Measurements from ENCODE around the gene KIF18B. TPM values are rescaled to one million over a fixed set of nuclear protein-coding genes. Genes with fewer than 3 reads are reported as not detected.

Gene KIF18B
- total RNA-seq, 2 experiments from 2014 or later: 0.05 to 0.08 TPM

- intact Hi-C loops (cut with DNase I, micrococcal nuclease): no loop called here
- Mint-ChIP-seq H3K9me3 (no peaks in the 10 kb centered on the region), H3K4me3 (no peak overlapping the region), H3K4me1 (ENCODE audit: low read depth) (no peaks in the 10 kb centered on the region), H3K27ac (no peak overlapping the region), H3K27me3 (peaks cover 57% of the 10 kb centered on the region), H3K36me3 (ENCODE audit: low read depth) (no peaks in the 10 kb centered on the region)
- TF ChIP-seq CTCF (IDR thresholded peaks at IDR 0.05): no peak
- POLR2A ChIA-PET: no interaction called here
- Histone ChIP-seq H3K9me3 (ENCODE audit: control insufficient read depth in 1 of 2, insufficient read depth in 1 of 2, low read length in 2 of 2) (no peaks in the 10 kb centered on the region), H3K4me1 (ENCODE audit: insufficient read depth, low read length) (no peaks in the 10 kb centered on the region), H3K27ac (ENCODE audit: low read depth in 1 of 2, low read length in 2 of 2) (no peak overlapping the region), H3K36me3 (ENCODE audit: insufficient read depth, low read length) (no peaks in the 10 kb centered on the region), H3K4me3 (ENCODE audit: low read length) (no peak overlapping the region), H3K27me3 (ENCODE audit: control insufficient read depth in 1 of 2, insufficient read depth in 2 of 2, low read length in 2 of 2) (peaks cover 5 to 30% of the 10 kb centered on the region in 2 experiments)
- DNase-seq: no peak
- CTCF ChIA-PET: no interaction called here
- no peak for ATAC-seq (ENCODE audit: poor library complexity)
These were observed 30.4 kb upstream of the KIF18B start for GRCh38 chr17:44977814-44978550.

GRCh38 chr17:44977065-44977464 lies 29.5 kb upstream of the KIF18B start:
- Histone ChIP-seq H3K4me3 (ENCODE audit: low read length) (no peak overlapping the region), H3K36me3 (ENCODE audit: insufficient read depth, low read length) (no peaks in the 10 kb centered on the region), H3K4me1 (ENCODE audit: insufficient read depth, low read length) (no peaks in the 10 kb centered on the region), H3K27ac (ENCODE audit: low read depth in 1 of 2, low read length in 2 of 2) (no peak overlapping the region), H3K27me3 (ENCODE audit: control insufficient read depth in 1 of 2, insufficient read depth in 2 of 2, low read length in 2 of 2) (peaks cover 7 to 30% of the 10 kb centered on the region in 2 experiments), H3K9me3 (ENCODE audit: control insufficient read depth in 1 of 2, insufficient read depth in 1 of 2, low read length in 2 of 2) (no peaks in the 10 kb centered on the region)
- H3K27ac Mint-ChIP-seq: no peak overlapping the region
- DNase-seq (no peak), ATAC-seq (ENCODE audit: poor library complexity) (no peak)
- POLR2A ChIA-PET: no interaction called here
- TF ChIP-seq CTCF (IDR thresholded peaks at IDR 0.05): no peak
- H3K4me1 Mint-ChIP-seq (ENCODE audit: low read depth): no peaks in the 10 kb centered on the region
- H3K27me3 Mint-ChIP-seq: peaks cover 56% of the 10 kb centered on the region
- H3K9me3 Mint-ChIP-seq: no peaks in the 10 kb centered on the region
- CTCF ChIA-PET: no interaction called here
- H3K4me3 Mint-ChIP-seq: no peak overlapping the region
- H3K36me3 Mint-ChIP-seq (ENCODE audit: low read depth): no peaks in the 10 kb centered on the region
- intact Hi-C loops (cut with DNase I, micrococcal nuclease): no loop called here

GRCh38 chr17:44976206-44976605 lies 28.6 kb upstream of the KIF18B start:
- no peaks in the 10 kb centered on the region for H3K36me3 ChIP-seq (ENCODE audit: insufficient read depth, low read length)
- ATAC-seq (ENCODE audit: poor library complexity) (no peak), DNase-seq (no peak)
- Mint-ChIP-seq H3K27me3 (peaks cover 48% of the 10 kb centered on the region), H3K4me3 (no peak overlapping the region), H3K9me3 (no peaks in the 10 kb centered on the region), H3K27ac (no peak overlapping the region), H3K4me1 (ENCODE audit: low read depth) (no peaks in the 10 kb centered on the region), H3K36me3 (ENCODE audit: low read depth) (no peaks in the 10 kb centered on the region)
- H3K9me3 ChIP-seq (ENCODE audit: control insufficient read depth in 1 of 2, insufficient read depth in 1 of 2, low read length in 2 of 2): no peaks in the 10 kb centered on the region
- ChIA-PET POLR2A (no interaction called here), CTCF (no interaction called here)
- H3K4me3 ChIP-seq (ENCODE audit: low read length): no peak overlapping the region
- no peak for TF ChIP-seq CTCF (IDR thresholded peaks at IDR 0.05)
- intact Hi-C loops (cut with DNase I, micrococcal nuclease): no loop called here
- H3K27ac ChIP-seq (ENCODE audit: low read depth in 1 of 2, low read length in 2 of 2): no peak overlapping the region
- peaks cover 10 to 30% of the 10 kb centered on the region in 2 experiments for H3K27me3 ChIP-seq (ENCODE audit: control insufficient read depth in 1 of 2, insufficient read depth in 2 of 2, low read length in 2 of 2)
- H3K4me1 ChIP-seq (ENCODE audit: insufficient read depth, low read length): no peaks in the 10 kb centered on the region
